H9 (cell line): Measurements from ENCODE around the gene NUDT9. TPM values are rescaled to one million over a fixed set of nuclear protein-coding genes. Genes with fewer than 3 reads are reported as not detected.

Experiments
- DNase-seq: peaks from one replicate; pipeline ENCODE4 v3.0.0-alpha.2; 2017
- H2AFZ ChIP-seq: one replicate; pipeline ENCODE4 v1.6.1; 2013; ENCODE audit warnings: mild to moderate bottlenecking, low read length, control low read depth, moderate library complexity
- H2AK5ac ChIP-seq: 2 replicates; pipeline ENCODE4 v1.6.1; 2013; ENCODE audit warnings: low read length, control low read depth, mixed read lengths; ENCODE audit not compliant: insufficient read length
- H2BK120ac ChIP-seq: one replicate; pipeline ENCODE4 v1.6.1; 2013; ENCODE audit warnings: low read depth, mild to moderate bottlenecking, low read length, control low read depth, inconsistent platforms; ENCODE audit not compliant: poor library complexity, severe bottlenecking
- H2BK12ac ChIP-seq: 2 replicates; pipeline ENCODE4 v1.6.1; 2013; ENCODE audit warnings: low read length, control low read depth, mixed read lengths, low read depth; ENCODE audit not compliant: insufficient read length
- H2BK15ac ChIP-seq: 2 replicates; pipeline ENCODE4 v1.6.1; 2013; ENCODE audit warnings: low read depth, low read length, control low read depth
- H2BK20ac ChIP-seq: one replicate; pipeline ENCODE4 v1.6.1; 2013; ENCODE audit warnings: low read depth, mild to moderate bottlenecking, low read length, control low read depth, inconsistent platforms; ENCODE audit not compliant: poor library complexity, severe bottlenecking
- H2BK5ac ChIP-seq: 2 replicates; pipeline ENCODE4 v1.6.1; 2013; ENCODE audit warnings: low read length, control low read depth, mixed read lengths; ENCODE audit not compliant: insufficient read length
- H3K14ac ChIP-seq: 2 replicates; pipeline ENCODE4 v1.6.1; 2013; ENCODE audit warnings: low read length, control low read depth; ENCODE audit not compliant: insufficient read depth
- H3K18ac ChIP-seq: 2 replicates; pipeline ENCODE4 v1.6.1; 2013; ENCODE audit warnings: low read depth, mild to moderate bottlenecking, mixed read lengths, low read length, control low read depth; ENCODE audit not compliant: insufficient read length
- H3K23ac ChIP-seq: 2 replicates; pipeline ENCODE4 v1.6.1; 2013; ENCODE audit warnings: low read length, control low read depth, mixed read lengths, low read depth; ENCODE audit not compliant: insufficient read length
- H3K23me2 ChIP-seq: 2 replicates; pipeline ENCODE4 v1.6.1; 2013; ENCODE audit warnings: low read depth, mild to moderate bottlenecking, mixed read lengths, low read length, control low read depth; ENCODE audit not compliant: insufficient read length, poor library complexity, severe bottlenecking
- H3K27ac ChIP-seq: 2 replicates; pipeline ENCODE4 v1.5.1; 2013; ENCODE audit warnings: low read length, control low read depth, mixed read lengths, low read depth; ENCODE audit not compliant: insufficient read length
- H3K27me3 ChIP-seq: 2 replicates; pipeline ENCODE4 v1.6.1; 2013; ENCODE audit warnings: low read length, control low read depth, inconsistent platforms; ENCODE audit not compliant: insufficient read depth
- H3K4ac ChIP-seq: 2 replicates; pipeline ENCODE4 v1.6.1; 2013; ENCODE audit warnings: low read depth, mild to moderate bottlenecking, control low read depth, inconsistent platforms, low read length, moderate library complexity
- H3K4me1 ChIP-seq: 2 replicates; pipeline ENCODE4 v1.6.1; 2013; ENCODE audit warnings: low read length, control low read depth, inconsistent platforms; ENCODE audit not compliant: insufficient read depth
- H3K4me2 ChIP-seq: 2 replicates; pipeline ENCODE4 v1.6.1; 2013; ENCODE audit warnings: low read length, control low read depth, mixed read lengths; ENCODE audit not compliant: insufficient read length, insufficient read depth
- H3K56ac ChIP-seq: 2 replicates; pipeline ENCODE4 v1.6.1; 2013; ENCODE audit warnings: low read depth, mild to moderate bottlenecking, mixed read lengths, low read length, control low read depth; ENCODE audit not compliant: insufficient read length
- H3K79me1 ChIP-seq: 2 replicates; pipeline ENCODE4 v1.6.1; 2013; ENCODE audit warnings: low read depth, mild to moderate bottlenecking, moderate library complexity, low read length, control low read depth, inconsistent platforms; ENCODE audit not compliant: insufficient read depth, poor library complexity, severe bottlenecking
- H3K79me2 ChIP-seq: 2 replicates; pipeline ENCODE4 v1.6.1; 2013; ENCODE audit warnings: low read length, control low read depth, inconsistent platforms; ENCODE audit not compliant: insufficient read depth
- H3K9ac ChIP-seq: 2 replicates; pipeline ENCODE4 v1.6.1; 2013; ENCODE audit warnings: low read length, control low read depth, mixed read lengths; ENCODE audit not compliant: insufficient read length; ENCODE audit errors: extremely low read depth
- H3K9me3 ChIP-seq: one replicate; pipeline ENCODE4 v1.6.1; 2013; ENCODE audit warnings: low read depth, low read length, inconsistent platforms; ENCODE audit not compliant: control insufficient read depth
- H3T11ph ChIP-seq: one replicate; pipeline ENCODE4 v1.6.1; 2013; ENCODE audit warnings: mild to moderate bottlenecking, low read length, control low read depth, inconsistent platforms
- H4K20me1 ChIP-seq: one replicate; pipeline ENCODE4 v1.6.1; 2013; ENCODE audit not compliant: control insufficient read depth, insufficient read length, insufficient read depth
- H4K5ac ChIP-seq: 2 replicates; pipeline ENCODE4 v1.6.1; 2013; ENCODE audit warnings: low read depth, mild to moderate bottlenecking, mixed read lengths, low read length, control low read depth; ENCODE audit not compliant: insufficient read length
- H4K8ac ChIP-seq: replicated peaks from 2 replicates; pipeline ENCODE4 v1.6.1; 2013; ENCODE audit warnings: low read length, control low read depth, mixed read lengths, low read depth; ENCODE audit not compliant: insufficient read length
- H4K91ac ChIP-seq: 2 replicates; pipeline ENCODE4 v1.6.1; 2013; ENCODE audit warnings: low read depth, mild to moderate bottlenecking, moderate library complexity, mixed read lengths, low read length, control low read depth; ENCODE audit not compliant: insufficient read length
- H3K27ac Mint-ChIP-seq, 3 experiments: 2 replicates in 2 of 3; 3 replicates in 1 of 3; pipeline ENCODE4 v1.8.0; 2020 to 2021; ENCODE audit warnings: mixed read lengths in 3 of 3, mild to moderate bottlenecking in 1 of 3, moderate library complexity in 1 of 3
- H3K27me3 Mint-ChIP-seq: 2 replicates; pipeline ENCODE4 v1.8.0; 2021; ENCODE audit warnings: low read depth, mild to moderate bottlenecking, moderate library complexity, mixed read lengths
- H3K36me3 Mint-ChIP-seq, 3 experiments: 2 replicates in 2 of 3; 3 replicates in 1 of 3; pipeline ENCODE4 v1.8.0; 2020 to 2021; ENCODE audit warnings: low read depth in 3 of 3, mixed read lengths in 3 of 3; ENCODE audit not compliant: insufficient read depth in 1 of 3
- H3K4me1 Mint-ChIP-seq, 2 experiments: 2 replicates each; pipeline ENCODE4 v1.8.0; 2020; ENCODE audit warnings: mixed read lengths in 2 of 2
- H3K4me3 Mint-ChIP-seq, 2 experiments: 2 replicates in 1 of 2; 3 replicates in 1 of 2; pipeline ENCODE4 v1.8.0; 2020 to 2021; ENCODE audit warnings: mild to moderate bottlenecking in 2 of 2, mixed read lengths in 2 of 2, moderate library complexity in 1 of 2
- H3K9me3 Mint-ChIP-seq, 2 experiments: 2 replicates in 1 of 2; 3 replicates in 1 of 2; pipeline ENCODE4 v1.8.0; 2020; ENCODE audit warnings: mild to moderate bottlenecking in 2 of 2, mixed read lengths in 2 of 2, moderate library complexity in 1 of 2
- WGBS: extraction: QIAGEN DNeasy Blood & Tissue Kit; methylation state at CpG from one replicate; pipeline ENCODE4 v1.1.7; 2013; ENCODE audit warnings: missing lambda C conversion rate, low lambda C conversion rate, mixed read lengths; ENCODE audit not compliant: insufficient read length; ENCODE audit errors: extremely low coverage; 5-methylcytosine and 5-hydroxymethylcytosine counted together
- total RNA-seq: library from RNA; stranded (reverse); gene quantifications from 2 replicates; pipeline ENCODE4 v1.2.1, GENCODE V29; 2021
- TF ChIP-seq, protein P1 (sequence below): fragments of 200-600 bp; sonication (generic); conservative IDR thresholded peaks from 3 replicates; pipeline ENCODE4 v1.8.0; 2021; ENCODE audit warnings: antibody characterized with exemption, mild to moderate bottlenecking

Gene NUDT9
- total RNA-seq, 1 experiment from 2014 or later = 28.5 TPM

DNA sequence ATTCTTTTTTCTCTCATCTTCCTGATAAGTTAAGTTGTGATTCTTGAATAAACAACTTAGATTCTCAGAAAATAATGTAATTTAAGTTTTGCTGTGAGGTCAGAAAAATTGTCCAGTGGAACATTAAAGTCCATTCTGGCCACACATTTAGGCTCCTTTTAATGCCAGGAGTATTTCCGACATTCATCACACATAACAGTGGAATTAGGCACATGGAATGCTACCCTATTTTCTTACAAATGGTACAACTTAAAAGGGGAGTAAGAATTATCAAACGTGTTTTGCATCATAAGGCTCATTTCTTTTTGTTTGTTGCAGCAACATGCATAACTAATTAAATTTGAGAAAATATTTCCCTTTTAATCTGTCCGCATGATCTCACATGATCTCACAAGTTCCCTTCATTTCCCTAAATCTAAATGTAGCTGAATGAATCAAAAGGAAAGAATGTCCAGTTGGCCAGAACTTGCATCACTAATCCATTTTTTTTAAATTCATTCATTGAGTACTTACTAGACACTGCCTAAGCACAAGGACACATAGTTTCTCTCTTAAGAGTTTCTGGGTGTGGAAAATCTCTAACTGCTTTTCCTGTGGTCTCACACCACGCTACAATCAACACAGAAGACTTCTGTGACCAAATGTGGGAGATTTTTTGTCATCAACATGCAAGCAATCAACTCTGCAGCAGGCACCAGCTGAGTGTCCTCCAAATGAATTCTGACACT is 84.8 kb downstream of the NUDT9 start:
- Mint-ChIP-seq H3K27me3 (no peaks in the 10 kb centered on the region; the same call in 1 of the 2 replicates), H3K36me3 (no peaks in the 10 kb centered on the region), H3K27ac (no peak overlapping the region), H3K9me3 (no peaks in the 10 kb centered on the region), H3K4me1 (peaks cover 6 to 10% of the 10 kb centered on the region in 2 experiments), H3K4me3 (no peak overlapping the region)
- Histone ChIP-seq H3K18ac (no peak overlapping the region), H4K8ac (no peak overlapping the region), H3K56ac (no peak overlapping the region), H3K79me1 (no peaks in the 10 kb centered on the region), H3K79me2 (no peaks in the 10 kb centered on the region), H2BK15ac (no peak overlapping the region), H2BK20ac (no peak overlapping the region), H2AK5ac (no peak overlapping the region), H3T11ph (no peak overlapping the region), H3K14ac (no peak overlapping the region), H3K4me1 (no peaks in the 10 kb centered on the region), H4K20me1 (no peaks in the 10 kb centered on the region), H2BK12ac (no peak overlapping the region), H3K9ac (no peak overlapping the region), H2BK120ac (no peak overlapping the region), H4K91ac (no peak overlapping the region), H3K9me3 (no peaks in the 10 kb centered on the region), H3K23ac (no peak overlapping the region), H2BK5ac (no peak overlapping the region), H4K5ac (no peak overlapping the region), H3K27ac (no peak overlapping the region), H3K23me2 (no peaks in the 10 kb centered on the region), H2AFZ (no peak overlapping the region), H3K4me2 (no peak overlapping the region), H3K27me3 (no peaks in the 10 kb centered on the region), H3K4ac (no peak overlapping the region)
- no peak for DNase-seq
- TF ChIP-seq, protein P1, sequence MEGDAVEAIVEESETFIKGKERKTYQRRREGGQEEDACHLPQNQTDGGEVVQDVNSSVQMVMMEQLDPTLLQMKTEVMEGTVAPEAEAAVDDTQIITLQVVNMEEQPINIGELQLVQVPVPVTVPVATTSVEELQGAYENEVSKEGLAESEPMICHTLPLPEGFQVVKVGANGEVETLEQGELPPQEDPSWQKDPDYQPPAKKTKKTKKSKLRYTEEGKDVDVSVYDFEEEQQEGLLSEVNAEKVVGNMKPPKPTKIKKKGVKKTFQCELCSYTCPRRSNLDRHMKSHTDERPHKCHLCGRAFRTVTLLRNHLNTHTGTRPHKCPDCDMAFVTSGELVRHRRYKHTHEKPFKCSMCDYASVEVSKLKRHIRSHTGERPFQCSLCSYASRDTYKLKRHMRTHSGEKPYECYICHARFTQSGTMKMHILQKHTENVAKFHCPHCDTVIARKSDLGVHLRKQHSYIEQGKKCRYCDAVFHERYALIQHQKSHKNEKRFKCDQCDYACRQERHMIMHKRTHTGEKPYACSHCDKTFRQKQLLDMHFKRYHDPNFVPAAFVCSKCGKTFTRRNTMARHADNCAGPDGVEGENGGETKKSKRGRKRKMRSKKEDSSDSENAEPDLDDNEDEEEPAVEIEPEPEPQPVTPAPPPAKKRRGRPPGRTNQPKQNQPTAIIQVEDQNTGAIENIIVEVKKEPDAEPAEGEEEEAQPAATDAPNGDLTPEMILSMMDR = no peak
- WGBS = no CpG with 5 or more reads among the region's 4 CpGs

Other genes starting within 250 kb of the NUDT9 start
- 6.8 and 7.5 TPM in 2 replicates for gene KLHL8, start 202.0 kb upstream of the NUDT9 start, total RNA-seq
- gene HSD17B13, start 99.7 kb upstream of the NUDT9 start, total RNA-seq = not detected in 2 replicates
- 7.9 and 8.8 TPM in 2 replicates for gene HSD17B11, start 31.4 kb upstream of the NUDT9 start, total RNA-seq
- gene SPARCL1, start 106.8 kb downstream of the NUDT9 start, total RNA-seq = 0.17 and 0.68 TPM in 2 replicates
- gene DSPP, start 186.0 kb downstream of the NUDT9 start, total RNA-seq = not detected in 2 replicates
- gene DMP1, start 227.7 kb downstream of the NUDT9 start, total RNA-seq = not detected in 2 replicates